Right lobe of liver (tissue), 4 donors: ENCODE data around the gene CNOT4.

Experiments
- CTCF ChIP-seq, 4 donors: fragments of 200-600 bp in 3 of 4; fragments of 450-650 bp in 1 of 4; IDR thresholded peaks; one replicate each; pipeline versions ENCODE4 v1.5.1 to v1.8.0; 2016 to 2022; ENCODE audit warnings: antibody characterized with exemption in 4 of 4, mild to moderate bottlenecking in 2 of 4
- POLR2A ChIP-seq: fragments of 450-650 bp; IDR thresholded peaks from one replicate; pipeline ENCODE4 v1.6.1; 2017; ENCODE audit warnings: antibody characterized with exemption, mild to moderate bottlenecking
- donor health status: DM: no; HTN: no; CAD: no.
- donor health status: DM: no; HTN: no; CAD: no.
- donor health status: DM: no; HTN: yes; CAD: no.

DNA sequence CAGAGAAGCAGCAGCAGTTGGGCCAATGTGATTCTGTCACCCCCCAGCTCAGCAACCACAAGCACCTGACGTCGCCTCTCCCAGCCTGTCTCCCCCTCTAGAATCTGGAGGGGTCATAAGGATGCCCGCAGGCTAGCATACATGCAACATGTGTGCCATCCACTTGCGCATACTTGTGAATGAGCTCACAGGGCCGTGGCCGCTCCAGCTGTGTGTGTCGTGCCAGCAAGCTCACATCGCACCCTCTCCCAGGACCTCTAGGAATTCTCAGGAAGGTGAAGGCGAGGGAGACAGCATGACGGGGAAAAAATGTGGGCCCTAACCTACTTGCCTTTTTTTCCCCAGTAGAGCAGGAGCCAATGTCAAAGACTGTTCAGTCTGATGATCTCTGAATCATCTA, 195.9 kb downstream of the CNOT4 start:
- TF ChIP-seq CTCF (IDR thresholded peaks at IDR 0.05) (no peak), POLR2A (no peak)
